ENCODE results near the gene ENTPD5. TPM values are rescaled to one million over a fixed set of nuclear protein-coding genes. Genes with fewer than 3 reads are reported as not detected.

Gene ENTPD5
- total RNA-seq, 6 experiments from 2014 or later = 96.6 to 334 (median 150) TPM

DNA sequence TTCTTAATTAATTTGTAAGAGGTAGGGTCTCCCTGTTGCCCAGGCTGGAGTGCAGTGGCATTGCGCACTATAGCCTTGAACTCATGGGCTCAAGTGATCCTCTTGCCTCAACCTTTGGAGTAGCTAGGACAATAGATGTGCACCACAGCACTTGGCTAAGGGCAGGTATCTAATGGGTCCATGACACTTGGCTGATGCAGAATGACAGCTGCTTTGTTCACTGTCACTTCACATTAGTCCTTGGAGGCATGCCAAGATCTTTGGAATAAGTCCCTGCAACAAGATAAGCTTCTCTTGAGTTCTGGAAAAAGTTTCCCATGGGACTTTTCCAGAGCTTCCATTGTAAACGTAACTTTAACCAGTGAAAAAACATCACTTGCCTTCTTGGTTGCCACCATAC lies 45.6 kb downstream of the ENTPD5 start:
- Histone ChIP-seq H3K4me1 (peaks cover 0 to 19% (median 0%) of the 10 kb centered on the region in 4 donors), H3K9me3 (no peaks in the 10 kb centered on the region), H3K4me3 (no peak overlapping the region), H3K27me3 (no peaks in the 10 kb centered on the region), H3K27ac (no peak overlapping the region), H3K36me3 (peaks cover 0 to 98% (median 46%) of the 10 kb centered on the region in 4 donors)
- ATAC-seq (peak in 2 of 4 donors; percentile 11 to 32), DNase-seq (no peak)
- WGBS (ENCODE audit: insufficient coverage, low coverage, low lambda C conversion rate, missing lambda C conversion rate) = 69% methylated on average over 2 of the region's 2 CpGs
- intact Hi-C loops (cut with DNase I) = no loop called here
- TF ChIP-seq, protein P1, sequence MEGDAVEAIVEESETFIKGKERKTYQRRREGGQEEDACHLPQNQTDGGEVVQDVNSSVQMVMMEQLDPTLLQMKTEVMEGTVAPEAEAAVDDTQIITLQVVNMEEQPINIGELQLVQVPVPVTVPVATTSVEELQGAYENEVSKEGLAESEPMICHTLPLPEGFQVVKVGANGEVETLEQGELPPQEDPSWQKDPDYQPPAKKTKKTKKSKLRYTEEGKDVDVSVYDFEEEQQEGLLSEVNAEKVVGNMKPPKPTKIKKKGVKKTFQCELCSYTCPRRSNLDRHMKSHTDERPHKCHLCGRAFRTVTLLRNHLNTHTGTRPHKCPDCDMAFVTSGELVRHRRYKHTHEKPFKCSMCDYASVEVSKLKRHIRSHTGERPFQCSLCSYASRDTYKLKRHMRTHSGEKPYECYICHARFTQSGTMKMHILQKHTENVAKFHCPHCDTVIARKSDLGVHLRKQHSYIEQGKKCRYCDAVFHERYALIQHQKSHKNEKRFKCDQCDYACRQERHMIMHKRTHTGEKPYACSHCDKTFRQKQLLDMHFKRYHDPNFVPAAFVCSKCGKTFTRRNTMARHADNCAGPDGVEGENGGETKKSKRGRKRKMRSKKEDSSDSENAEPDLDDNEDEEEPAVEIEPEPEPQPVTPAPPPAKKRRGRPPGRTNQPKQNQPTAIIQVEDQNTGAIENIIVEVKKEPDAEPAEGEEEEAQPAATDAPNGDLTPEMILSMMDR (IDR thresholded peaks at IDR 0.05) = no peak

GRCh38 chr14:73968885-73969284 lies 50.2 kb downstream of the ENTPD5 start:
- peaks cover 5 to 100% (median 50%) of the 10 kb centered on the region in 4 donors for H3K36me3 ChIP-seq
- TF ChIP-seq, protein P1 (IDR thresholded peaks at IDR 0.05) = no peak
- TF ChIP-seq POLR2A (IDR thresholded peaks at IDR 0.05) = no peak

DNA sequence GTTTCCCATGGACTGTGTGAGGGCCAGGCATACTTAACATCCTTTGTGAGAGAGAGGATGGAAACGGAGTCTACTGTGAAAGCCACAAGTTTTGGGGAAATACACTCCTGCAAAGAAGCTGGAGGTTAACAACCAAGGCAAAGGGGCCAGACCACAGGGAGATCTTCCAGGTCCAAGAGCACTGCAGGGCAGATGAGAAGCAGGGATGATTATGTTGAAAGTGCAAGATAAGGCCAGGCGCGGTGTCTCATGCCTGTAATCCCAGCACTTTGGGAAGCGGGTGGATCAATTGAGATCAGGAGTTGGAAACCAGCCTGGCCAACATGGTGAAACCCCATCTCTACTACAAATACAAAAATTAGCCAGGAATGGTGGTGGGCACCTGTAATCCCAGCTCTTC lies 53.9 kb downstream of the ENTPD5 start:
- Histone ChIP-seq H3K36me3 (peaks cover 5 to 98% (median 44%) of the 10 kb centered on the region in 4 donors), H3K27me3 (no peaks in the 10 kb centered on the region), H3K9me3 (no peaks in the 10 kb centered on the region), H3K4me1 (peaks cover 0 to 6% (median 0%) of the 10 kb centered on the region in 4 donors), H3K4me3 (no peak overlapping the region), H3K27ac (no peak overlapping the region)
- 62% methylated on average over 4 of the region's 4 CpGs for WGBS (ENCODE audit: insufficient coverage, low coverage, low lambda C conversion rate, missing lambda C conversion rate)
- TF ChIP-seq, protein P1 (IDR thresholded peaks at IDR 0.05) = no peak
- no peak for TF ChIP-seq POLR2A (IDR thresholded peaks at IDR 0.05)
- ATAC-seq = peak in 1 of 4 donors; percentile 15
- no peak for DNase-seq
- intact Hi-C loops (cut with DNase I) = no loop called here

More at GRCh38 chr14:73968885-73969284, 50.2 kb downstream of the ENTPD5 start:
- no peak overlapping the region for H3K4me3 ChIP-seq
- no peak overlapping the region for H3K27ac ChIP-seq
- no peaks in the 10 kb centered on the region for H3K9me3 ChIP-seq
- peaks cover 0 to 6% (median 0%) of the 10 kb centered on the region in 4 donors for H3K4me1 ChIP-seq
- intact Hi-C loops (cut with DNase I) = no loop called here
- ATAC-seq (no peak), DNase-seq (no peak)
- no peaks in the 10 kb centered on the region for H3K27me3 ChIP-seq
- 75% methylated on average over 1 of the region's 2 CpGs for WGBS (ENCODE audit: insufficient coverage, low coverage, low lambda C conversion rate, missing lambda C conversion rate)

GRCh38 chr14:73961192-73961591 lies 57.9 kb downstream of the ENTPD5 start:
- intact Hi-C loops (cut with DNase I) = no loop called here
- Histone ChIP-seq H3K4me3 (no peak overlapping the region), H3K27me3 (no peaks in the 10 kb centered on the region), H3K9me3 (no peaks in the 10 kb centered on the region), H3K4me1 (peaks cover 0 to 6% (median 0%) of the 10 kb centered on the region in 4 donors), H3K36me3 (peaks cover 5 to 80% (median 37%) of the 10 kb centered on the region in 4 donors), H3K27ac (no peak overlapping the region)
- peak; percentile 20 to 43 (median 36) for ATAC-seq
- no peak for TF ChIP-seq POLR2A (IDR thresholded peaks at IDR 0.05)
- TF ChIP-seq, protein P1 (IDR thresholded peaks at IDR 0.05) = no peak
- WGBS (ENCODE audit: insufficient coverage, low coverage, low lambda C conversion rate, missing lambda C conversion rate) = no CpG with 5 or more reads among the region's 12 CpGs
- DNase-seq = no peak

DNA sequence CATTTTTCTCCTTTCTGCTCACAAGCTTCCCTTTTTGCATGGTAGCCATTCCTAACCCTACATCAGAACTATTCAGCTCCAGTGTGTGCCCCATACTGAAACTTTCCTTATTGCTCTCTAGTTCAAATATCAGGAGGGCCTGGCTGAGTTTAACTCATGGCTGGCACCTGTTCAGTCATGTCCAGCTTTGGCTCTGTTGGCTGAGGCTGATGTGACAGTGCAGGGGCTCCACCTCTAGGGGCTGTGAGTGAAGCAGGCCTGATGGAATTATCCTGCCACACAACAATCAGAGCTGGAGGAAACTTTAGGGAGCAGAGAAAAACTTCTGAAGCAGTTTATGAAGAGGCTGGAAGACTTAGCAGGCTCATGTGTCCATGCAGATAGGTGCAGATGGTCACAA lies 60.5 kb downstream of the ENTPD5 start:
- intact Hi-C loops (cut with DNase I) = no loop called here
- Histone ChIP-seq H3K4me1 (no peaks in the 10 kb centered on the region), H3K9me3 (no peaks in the 10 kb centered on the region), H3K27me3 (no peaks in the 10 kb centered on the region), H3K36me3 (peaks cover 0 to 70% (median 34%) of the 10 kb centered on the region in 4 donors), H3K4me3 (no peak overlapping the region), H3K27ac (no peak overlapping the region)
- DNase-seq = no peak
- TF ChIP-seq POLR2A (IDR thresholded peaks at IDR 0.05) = no peak
- TF ChIP-seq, protein P1 (IDR thresholded peaks at IDR 0.05) = no peak
- ATAC-seq = peak in 2 of 4 donors; percentile 14 to 27

All from right lobe of liver (tissue), 6 donors.